Measurements from ENCODE around the gene AUTS2.

The AUTS2 gene

DNA sequence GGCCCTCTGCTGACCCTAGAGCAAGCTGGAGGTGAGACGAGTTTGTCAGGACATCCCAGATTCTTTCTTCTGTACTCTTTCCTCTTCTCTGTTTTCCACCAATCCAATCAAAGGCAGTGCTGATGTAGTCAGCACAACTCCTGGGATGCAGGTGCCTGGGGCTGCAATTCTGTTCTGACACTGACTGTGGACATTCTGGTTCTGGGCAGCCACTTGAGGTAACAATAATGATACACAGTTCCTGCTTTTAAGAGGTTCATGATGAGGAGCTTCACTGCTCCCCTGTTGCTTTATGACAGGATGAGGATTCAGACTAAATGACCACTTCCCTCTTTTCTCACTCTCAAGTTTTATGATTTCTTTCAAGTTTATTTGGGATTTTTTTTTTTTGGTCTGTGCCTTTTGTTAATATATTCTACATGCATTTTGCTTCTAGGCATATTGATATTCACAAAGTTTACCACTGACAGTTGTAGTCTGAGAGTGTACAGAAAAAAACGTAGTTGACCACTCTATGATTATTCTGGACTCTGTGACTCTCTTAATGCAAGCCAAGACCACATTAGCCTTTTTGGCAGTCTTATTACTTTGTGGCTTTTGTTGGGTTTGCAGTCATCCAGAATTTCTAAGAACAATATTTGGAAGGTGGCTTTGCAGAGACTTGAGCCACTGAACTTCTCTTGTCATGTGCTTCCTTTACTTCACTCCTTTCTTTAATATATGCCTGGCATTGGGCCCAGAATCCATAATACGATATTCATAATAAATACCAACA is 247.6 kb downstream of the AUTS2 start:
- H3K4me3 ChIP-seq (ENCODE audit: insufficient read depth, low read depth, low read length, poor library complexity, severe bottlenecking), result no peak overlapping the region
- no peaks in the 10 kb centered on the region for H3K9me3 ChIP-seq (ENCODE audit: control insufficient read depth, low read length)
- H3K36me3 ChIP-seq (ENCODE audit: control insufficient read depth, insufficient read depth, low read length), result no peaks in the 10 kb centered on the region
- DNase-seq, result no peak
- H3K27me3 ChIP-seq (replicated peaks; ENCODE audit: control insufficient read depth, insufficient read depth, low read length, poor library complexity, severe bottlenecking), result no peaks in the 10 kb centered on the region
- no peak overlapping the region for H3K27ac ChIP-seq (ENCODE audit: insufficient read depth, low read length, poor library complexity, severe bottlenecking)
- no peaks in the 10 kb centered on the region for H3K4me1 ChIP-seq (ENCODE audit: control insufficient read depth, insufficient read depth, low read length, poor library complexity, severe bottlenecking)

GRCh38 chr7:69847921-69848612 is 249.8 kb downstream of the AUTS2 start:
- H3K4me1 ChIP-seq (ENCODE audit: control insufficient read depth, insufficient read depth, low read length, poor library complexity, severe bottlenecking), result no peaks in the 10 kb centered on the region
- H3K4me3 ChIP-seq (ENCODE audit: insufficient read depth, low read depth, low read length, poor library complexity, severe bottlenecking), result no peak overlapping the region
- DNase-seq, result no peak
- H3K27ac ChIP-seq (ENCODE audit: insufficient read depth, low read length, poor library complexity, severe bottlenecking), result no peak overlapping the region
- H3K27me3 ChIP-seq (replicated peaks; ENCODE audit: control insufficient read depth, insufficient read depth, low read length, poor library complexity, severe bottlenecking), result no peaks in the 10 kb centered on the region
- H3K36me3 ChIP-seq (ENCODE audit: control insufficient read depth, insufficient read depth, low read length), result no peaks in the 10 kb centered on the region
- H3K9me3 ChIP-seq (ENCODE audit: control insufficient read depth, low read length), result no peaks in the 10 kb centered on the region

DNA sequence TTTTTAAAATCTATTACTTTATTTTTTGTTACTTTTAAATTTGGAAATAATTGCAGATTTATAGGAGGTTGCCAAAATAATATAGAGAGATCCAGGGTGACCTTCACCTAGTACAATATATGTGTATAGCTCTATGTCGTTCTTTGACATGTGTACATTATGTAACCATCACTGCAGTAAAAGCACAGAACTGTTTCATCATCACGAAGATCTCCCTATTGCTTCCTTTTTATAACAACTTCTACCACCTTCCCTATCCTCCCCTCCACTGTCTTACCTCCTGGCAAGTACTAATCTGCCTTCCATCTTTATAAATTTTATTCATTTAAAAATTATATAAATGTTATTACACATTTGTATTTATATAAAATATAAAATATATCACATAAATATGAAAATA is 251.0 kb downstream of the AUTS2 start:
- H3K4me3 ChIP-seq (ENCODE audit: insufficient read depth, low read depth, low read length, poor library complexity, severe bottlenecking), result no peak overlapping the region
- no peaks in the 10 kb centered on the region for H3K9me3 ChIP-seq (ENCODE audit: control insufficient read depth, low read length)
- H3K36me3 ChIP-seq (ENCODE audit: control insufficient read depth, insufficient read depth, low read length), result no peaks in the 10 kb centered on the region
- no peaks in the 10 kb centered on the region for H3K4me1 ChIP-seq (ENCODE audit: control insufficient read depth, insufficient read depth, low read length, poor library complexity, severe bottlenecking)
- H3K27me3 ChIP-seq (replicated peaks; ENCODE audit: control insufficient read depth, insufficient read depth, low read length, poor library complexity, severe bottlenecking), result no peaks in the 10 kb centered on the region
- no peak overlapping the region for H3K27ac ChIP-seq (ENCODE audit: insufficient read depth, low read length, poor library complexity, severe bottlenecking)
- no peak for DNase-seq

GRCh38 chr7:69857014-69857413 is 258.7 kb downstream of the AUTS2 start:
- Histone ChIP-seq H3K27me3 (replicated peaks; ENCODE audit: control insufficient read depth, insufficient read depth, low read length, poor library complexity, severe bottlenecking) (no peaks in the 10 kb centered on the region), H3K4me3 (ENCODE audit: insufficient read depth, low read depth, low read length, poor library complexity, severe bottlenecking) (no peak overlapping the region), H3K9me3 (ENCODE audit: control insufficient read depth, low read length) (no peaks in the 10 kb centered on the region), H3K27ac (ENCODE audit: insufficient read depth, low read length, poor library complexity, severe bottlenecking) (no peak overlapping the region), H3K36me3 (ENCODE audit: control insufficient read depth, insufficient read depth, low read length) (no peaks in the 10 kb centered on the region), H3K4me1 (ENCODE audit: control insufficient read depth, insufficient read depth, low read length, poor library complexity, severe bottlenecking) (no peaks in the 10 kb centered on the region)
- DNase-seq, result no peak

DNA sequence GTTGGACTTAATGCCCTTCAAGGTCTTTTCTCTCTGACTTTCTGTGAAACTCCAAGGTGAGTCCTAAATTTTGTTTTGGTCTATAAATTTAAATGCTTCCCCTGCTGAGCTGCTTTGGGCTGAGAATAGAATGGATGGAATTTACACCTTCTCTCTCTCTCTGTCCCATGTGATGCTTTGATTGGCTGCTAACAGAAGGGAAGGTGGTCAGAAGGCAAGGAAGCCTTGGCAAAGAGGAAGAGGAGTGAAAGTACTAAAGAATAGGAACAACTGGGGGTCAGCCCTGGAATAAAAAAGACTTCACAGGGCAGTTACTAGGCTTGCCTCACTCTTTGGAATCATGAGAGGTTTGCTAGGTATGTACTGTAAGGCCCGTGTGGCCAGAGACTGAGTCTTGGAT is 260.2 kb downstream of the AUTS2 start:
- no peaks in the 10 kb centered on the region for H3K27me3 ChIP-seq (replicated peaks; ENCODE audit: control insufficient read depth, insufficient read depth, low read length, poor library complexity, severe bottlenecking)
- H3K4me1 ChIP-seq (ENCODE audit: control insufficient read depth, insufficient read depth, low read length, poor library complexity, severe bottlenecking), result no peaks in the 10 kb centered on the region
- no peak for DNase-seq
- H3K9me3 ChIP-seq (ENCODE audit: control insufficient read depth, low read length), result no peaks in the 10 kb centered on the region
- H3K4me3 ChIP-seq (ENCODE audit: insufficient read depth, low read depth, low read length, poor library complexity, severe bottlenecking), result no peak overlapping the region
- H3K36me3 ChIP-seq (ENCODE audit: control insufficient read depth, insufficient read depth, low read length), result no peaks in the 10 kb centered on the region
- no peak overlapping the region for H3K27ac ChIP-seq (ENCODE audit: insufficient read depth, low read length, poor library complexity, severe bottlenecking)

DNA sequence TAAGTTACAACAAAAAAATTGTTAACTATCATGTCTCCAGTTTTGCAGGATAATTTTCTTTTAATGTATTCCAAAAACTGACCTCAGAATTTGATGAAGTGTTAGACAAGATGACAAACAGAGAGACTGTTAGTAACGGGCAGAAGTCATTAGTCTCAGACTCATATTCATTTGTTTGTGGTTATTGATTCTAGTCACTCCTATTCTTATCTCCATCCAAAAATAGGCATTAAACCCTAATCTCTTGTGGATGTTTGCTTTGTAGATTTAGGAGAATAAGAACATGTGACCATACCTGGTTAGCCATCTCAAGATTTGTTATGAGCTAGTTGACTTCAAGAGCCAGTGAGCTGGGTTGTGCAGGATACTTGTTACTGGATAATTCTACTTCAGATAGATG is 261.1 kb downstream of the AUTS2 start:
- Histone ChIP-seq H3K36me3 (ENCODE audit: control insufficient read depth, insufficient read depth, low read length) (no peaks in the 10 kb centered on the region), H3K4me1 (ENCODE audit: control insufficient read depth, insufficient read depth, low read length, poor library complexity, severe bottlenecking) (no peaks in the 10 kb centered on the region), H3K27ac (ENCODE audit: insufficient read depth, low read length, poor library complexity, severe bottlenecking) (no peak overlapping the region), H3K9me3 (ENCODE audit: control insufficient read depth, low read length) (no peaks in the 10 kb centered on the region), H3K4me3 (ENCODE audit: insufficient read depth, low read depth, low read length, poor library complexity, severe bottlenecking) (no peak overlapping the region), H3K27me3 (replicated peaks; ENCODE audit: control insufficient read depth, insufficient read depth, low read length, poor library complexity, severe bottlenecking) (no peaks in the 10 kb centered on the region)
- DNase-seq, result no peak

- no peak overlapping the region for H3K27ac ChIP-seq (ENCODE audit: insufficient read depth, low read length, poor library complexity, severe bottlenecking)
- H3K27me3 ChIP-seq (replicated peaks; ENCODE audit: control insufficient read depth, insufficient read depth, low read length, poor library complexity, severe bottlenecking), result no peaks in the 10 kb centered on the region
- H3K36me3 ChIP-seq (ENCODE audit: control insufficient read depth, insufficient read depth, low read length), result no peaks in the 10 kb centered on the region
- no peaks in the 10 kb centered on the region for H3K9me3 ChIP-seq (ENCODE audit: control insufficient read depth, low read length)
- DNase-seq, result no peak
- no peak overlapping the region for H3K4me3 ChIP-seq (ENCODE audit: insufficient read depth, low read depth, low read length, poor library complexity, severe bottlenecking)
- no peaks in the 10 kb centered on the region for H3K4me1 ChIP-seq (ENCODE audit: control insufficient read depth, insufficient read depth, low read length, poor library complexity, severe bottlenecking)
These were observed 262.2 kb downstream of the AUTS2 start for GRCh38 chr7:69860486-69860885.

DNA sequence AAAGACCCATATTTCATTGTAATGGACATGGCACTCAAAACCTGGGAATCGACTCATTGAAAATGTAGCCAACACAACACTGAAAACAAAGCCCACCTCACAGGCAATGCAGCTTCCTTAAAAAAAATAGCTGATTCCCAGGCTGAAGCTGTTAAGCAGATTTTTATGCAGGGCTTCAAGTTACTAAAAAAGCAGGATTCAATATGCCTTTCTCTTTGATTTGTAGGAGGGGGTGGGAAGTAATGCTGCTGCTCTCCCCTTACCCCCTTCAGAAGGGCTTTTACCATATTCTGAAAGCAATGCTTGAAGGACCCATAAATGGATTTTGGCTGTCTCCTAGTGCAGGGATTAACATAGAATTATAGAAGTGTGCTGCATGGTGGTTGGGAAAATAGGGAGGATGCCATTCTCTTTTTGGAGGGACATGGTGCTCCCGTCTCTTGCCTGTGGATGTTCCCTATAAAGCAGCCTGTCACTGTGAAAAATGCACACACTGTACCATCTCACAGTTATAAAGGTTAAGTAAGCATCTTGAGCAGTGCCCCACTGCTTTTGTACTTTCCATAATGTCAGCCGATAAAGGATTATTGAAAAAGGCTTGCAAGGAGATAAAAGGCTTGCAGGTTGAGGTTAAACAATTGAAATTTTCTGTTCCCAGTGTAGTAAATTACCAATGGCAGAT is 262.8 kb downstream of the AUTS2 start:
- Histone ChIP-seq H3K4me3 (ENCODE audit: insufficient read depth, low read depth, low read length, poor library complexity, severe bottlenecking) (no peak overlapping the region), H3K4me1 (ENCODE audit: control insufficient read depth, insufficient read depth, low read length, poor library complexity, severe bottlenecking) (no peaks in the 10 kb centered on the region), H3K36me3 (ENCODE audit: control insufficient read depth, insufficient read depth, low read length) (no peaks in the 10 kb centered on the region), H3K27me3 (replicated peaks; ENCODE audit: control insufficient read depth, insufficient read depth, low read length, poor library complexity, severe bottlenecking) (no peaks in the 10 kb centered on the region), H3K9me3 (ENCODE audit: control insufficient read depth, low read length) (no peaks in the 10 kb centered on the region), H3K27ac (ENCODE audit: insufficient read depth, low read length, poor library complexity, severe bottlenecking) (no peak overlapping the region)
- DNase-seq, result no peak

DNA sequence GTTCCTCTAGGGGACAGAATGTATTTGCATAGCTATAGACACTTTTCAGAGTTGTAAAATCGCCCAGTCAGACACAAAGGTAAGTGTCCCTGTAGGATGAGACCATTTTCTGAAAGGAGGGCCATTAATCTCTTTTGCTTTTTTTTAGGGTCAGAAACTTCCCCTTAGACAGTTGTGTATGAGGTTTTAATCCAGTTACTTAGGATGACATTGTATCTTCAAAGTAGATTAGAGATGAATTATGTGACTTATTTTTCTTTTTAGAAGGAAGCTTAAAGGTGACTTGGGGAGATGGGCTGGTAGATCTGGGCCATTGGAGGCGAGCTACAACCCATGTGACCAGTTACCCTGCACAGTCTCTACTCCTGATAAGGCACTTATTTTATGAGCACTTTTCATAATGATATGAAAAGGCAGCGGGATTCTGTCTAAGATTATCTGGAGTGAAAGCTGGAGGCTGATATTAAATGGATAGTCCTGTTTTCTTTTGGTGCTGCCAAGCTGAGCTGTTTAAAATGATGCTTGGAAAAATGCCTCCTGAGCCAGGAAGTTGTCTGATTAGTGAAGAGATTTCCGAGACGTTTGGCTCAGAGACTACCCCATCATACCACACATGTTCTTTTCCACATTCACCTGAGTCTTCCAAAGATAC is 264.3 kb downstream of the AUTS2 start:
- no peak overlapping the region for H3K4me3 ChIP-seq (ENCODE audit: insufficient read depth, low read depth, low read length, poor library complexity, severe bottlenecking)
- H3K27me3 ChIP-seq (replicated peaks; ENCODE audit: control insufficient read depth, insufficient read depth, low read length, poor library complexity, severe bottlenecking), result no peaks in the 10 kb centered on the region
- H3K27ac ChIP-seq (ENCODE audit: insufficient read depth, low read length, poor library complexity, severe bottlenecking), result no peak overlapping the region
- no peak for DNase-seq
- H3K9me3 ChIP-seq (ENCODE audit: control insufficient read depth, low read length), result no peaks in the 10 kb centered on the region
- H3K36me3 ChIP-seq (ENCODE audit: control insufficient read depth, insufficient read depth, low read length), result no peaks in the 10 kb centered on the region
- no peaks in the 10 kb centered on the region for H3K4me1 ChIP-seq (ENCODE audit: control insufficient read depth, insufficient read depth, low read length, poor library complexity, severe bottlenecking)

DNA sequence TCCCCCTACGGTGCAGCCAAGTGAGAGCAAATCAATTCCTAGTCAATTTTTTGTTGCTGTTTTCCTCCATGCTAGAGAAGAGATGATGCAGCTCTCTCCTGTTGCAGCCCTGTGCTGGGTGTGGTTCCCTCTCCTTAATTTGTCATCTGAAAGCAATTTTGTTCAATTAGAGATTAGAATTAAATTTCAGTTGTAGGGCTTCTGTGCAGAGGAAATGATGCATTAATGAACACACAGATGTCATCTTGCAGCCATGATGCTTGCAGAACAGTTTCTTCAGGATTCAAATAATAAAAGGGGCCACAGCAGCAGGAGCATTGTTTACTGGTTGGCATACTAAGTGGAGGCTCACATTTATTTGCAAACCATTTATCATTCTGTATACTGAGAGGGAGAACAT is 266.0 kb downstream of the AUTS2 start:
- Histone ChIP-seq H3K27me3 (replicated peaks; ENCODE audit: control insufficient read depth, insufficient read depth, low read length, poor library complexity, severe bottlenecking) (no peaks in the 10 kb centered on the region), H3K27ac (ENCODE audit: insufficient read depth, low read length, poor library complexity, severe bottlenecking) (no peak overlapping the region), H3K9me3 (ENCODE audit: control insufficient read depth, low read length) (no peaks in the 10 kb centered on the region), H3K4me3 (ENCODE audit: insufficient read depth, low read depth, low read length, poor library complexity, severe bottlenecking) (no peak overlapping the region), H3K36me3 (ENCODE audit: control insufficient read depth, insufficient read depth, low read length) (no peaks in the 10 kb centered on the region), H3K4me1 (ENCODE audit: control insufficient read depth, insufficient read depth, low read length, poor library complexity, severe bottlenecking) (no peaks in the 10 kb centered on the region)
- DNase-seq, result no peak
